ENCODE measurements around the gene SFI1.

SFI1 gene

DNA sequence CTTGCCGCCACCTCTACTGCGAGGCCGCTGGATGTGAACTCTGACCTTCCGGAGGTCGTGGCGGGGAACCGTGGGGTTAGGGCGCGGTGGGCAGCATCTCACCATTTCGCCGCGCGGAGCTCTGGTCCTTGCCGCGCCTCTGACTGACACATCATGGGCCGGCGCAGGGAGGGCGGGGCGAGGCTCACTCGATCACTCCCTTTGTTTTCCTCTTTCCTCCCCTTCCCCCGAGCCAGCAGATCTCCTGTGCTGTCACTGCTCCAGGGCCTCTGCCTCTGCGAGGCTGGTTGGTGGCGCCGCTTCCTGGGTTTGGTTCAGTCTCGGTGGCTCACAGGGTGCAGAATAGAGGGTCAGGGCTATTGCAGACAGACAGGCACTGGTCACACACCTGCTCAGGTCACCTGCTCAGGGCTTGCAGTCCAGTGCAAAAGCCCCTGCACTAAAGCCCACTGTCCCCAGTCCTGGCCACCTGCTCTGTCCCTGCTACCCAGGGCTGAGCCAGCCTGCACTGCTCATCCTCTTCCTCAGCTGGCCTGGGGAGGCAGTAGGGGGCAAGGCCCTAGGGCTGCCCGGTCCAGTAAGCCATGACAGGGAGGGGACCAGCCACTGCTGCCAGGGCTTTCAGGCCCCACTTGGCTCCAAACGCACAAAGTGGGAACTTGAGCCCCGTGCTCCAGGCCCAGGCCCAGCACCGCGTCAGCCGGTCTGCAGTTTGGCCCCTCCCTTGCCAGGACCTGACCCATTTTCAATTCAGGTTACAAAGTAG is 129.5 kb downstream of the SFI1 start:
- Histone ChIP-seq H3K4me1 (ENCODE audit: control insufficient read depth, insufficient read depth, low read length) (no peaks in the 10 kb centered on the region; the same call in 1 of the 2 replicates), H3K9me3 (ENCODE audit: control insufficient read depth, insufficient read depth, low read depth, low read length) (no peaks in the 10 kb centered on the region), H3K36me3 (ENCODE audit: control insufficient read depth in 2 of 2, insufficient read depth in 1 of 2, low read length in 2 of 2) (peaks cover 5 to 51% of the 10 kb centered on the region in 2 experiments; a peak in 2 of 3 replicates), H3K27ac (ENCODE audit: extremely low read depth, low read depth, low read length) (no peak overlapping the region), H3K4me3 (ENCODE audit: low read depth, low read length) (no peak overlapping the region)
- TF ChIP-seq, protein P1, sequence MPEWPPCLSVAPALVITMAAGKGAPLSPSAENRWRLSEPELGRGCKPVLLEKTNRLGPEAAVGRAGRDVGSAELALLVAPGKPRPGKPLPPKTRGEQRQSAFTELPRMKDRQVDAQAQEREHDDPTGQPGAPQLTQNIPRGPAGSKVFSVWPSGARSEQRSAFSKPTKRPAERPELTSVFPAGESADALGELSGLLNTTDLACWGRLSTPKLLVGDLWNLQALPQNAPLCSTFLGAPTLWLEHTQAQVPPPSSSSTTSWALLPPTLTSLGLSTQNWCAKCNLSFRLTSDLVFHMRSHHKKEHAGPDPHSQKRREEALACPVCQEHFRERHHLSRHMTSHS (tag by site-specific recombination; IDR thresholded peaks at IDR 0.05): no peak
- 0 out of 2 replicates have a peak, but pooled peaks have one; percentile 25 for TF ChIP-seq WT1 (tag by site-specific recombination; IDR thresholded peaks at IDR 0.05)
- CTCF ChIA-PET: interaction anchor here (0.7 to 2.6 kb wide), 3 partner anchors 9 to 114 kb away, joined by 3 to 14 read pairs (median 4); no protein-coding TSS in a partner anchor
- POLR2A ChIA-PET: no interaction called here

DNA sequence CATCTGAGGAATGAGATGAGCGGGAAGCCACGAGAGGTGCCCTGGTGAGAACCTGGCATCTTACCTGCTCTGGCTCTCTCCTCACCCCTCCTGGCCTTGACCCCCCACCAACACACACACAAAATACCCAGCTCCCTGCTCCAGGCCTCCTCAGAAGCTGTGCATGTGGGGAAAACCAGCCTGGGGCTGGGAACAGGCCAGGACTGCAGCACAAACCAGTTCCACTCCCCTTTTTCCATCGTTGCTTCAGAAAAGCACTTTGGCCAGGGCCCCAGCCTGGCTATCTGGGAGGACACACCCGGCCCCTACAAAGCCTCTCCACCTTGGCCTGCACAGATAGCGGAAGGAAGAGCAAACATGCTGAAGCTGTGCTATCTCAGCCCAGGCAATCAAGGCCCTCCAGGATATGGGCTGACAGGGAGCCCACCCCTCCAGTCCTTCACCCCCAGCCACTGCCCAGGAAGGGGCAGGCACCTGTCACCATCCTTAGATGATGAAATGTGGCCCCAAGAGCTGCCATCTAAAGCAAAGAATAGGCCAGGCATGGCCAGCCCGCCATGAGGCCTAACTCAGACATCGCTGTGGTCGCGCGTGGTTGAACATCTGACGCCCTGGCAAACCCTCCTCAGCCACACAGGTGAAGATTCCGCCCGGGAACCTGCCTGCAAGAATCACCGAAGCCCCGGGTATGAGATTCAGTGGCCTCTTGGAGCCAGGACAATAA is 130.3 kb downstream of the SFI1 start:
- ChIA-PET CTCF (no interaction called here), POLR2A (no interaction called here)
- Histone ChIP-seq H3K4me3 (ENCODE audit: low read depth, low read length) (no peak overlapping the region), H3K27ac (ENCODE audit: extremely low read depth, low read depth, low read length) (no peak overlapping the region), H3K9me3 (ENCODE audit: control insufficient read depth, insufficient read depth, low read depth, low read length) (no peaks in the 10 kb centered on the region), H3K4me1 (ENCODE audit: control insufficient read depth, insufficient read depth, low read length) (no peaks in the 10 kb centered on the region; the same call in 1 of the 2 replicates), H3K36me3 (ENCODE audit: control insufficient read depth in 2 of 2, insufficient read depth in 1 of 2, low read length in 2 of 2) (peaks cover 5 to 43% of the 10 kb centered on the region in 2 experiments; a peak in 2 of 3 replicates)
- TF ChIP-seq, protein P2, sequence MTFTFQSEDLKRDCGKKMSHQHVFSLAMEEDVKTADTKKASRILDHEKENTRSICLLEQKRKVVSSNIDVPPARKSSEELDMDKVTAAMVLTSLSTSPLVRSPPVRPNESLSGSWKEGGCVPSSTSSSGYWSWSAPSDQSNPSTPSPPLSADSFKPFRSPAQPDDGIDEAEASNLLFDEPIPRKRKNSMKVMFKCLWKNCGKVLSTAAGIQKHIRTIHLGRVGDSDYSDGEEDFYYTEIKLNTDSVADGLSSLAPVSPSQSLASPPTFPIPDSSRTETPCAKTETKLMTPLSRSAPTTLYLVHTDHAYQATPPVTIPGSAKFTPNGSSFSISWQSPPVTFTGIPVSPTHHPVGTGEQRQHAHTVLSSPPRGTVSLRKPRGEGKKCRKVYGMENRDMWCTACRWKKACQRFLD (tag by site-specific recombination; IDR thresholded peaks at IDR 0.05): no peak
- peak; percentile 45; the same call in 1 of the 2 replicates for TF ChIP-seq GLIS1 (tag by site-specific recombination; IDR thresholded peaks at IDR 0.05)
- 0 out of 2 replicates have a peak, but pooled peaks have one; percentile 6 for TF ChIP-seq SP2 (tag by site-specific recombination; IDR thresholded peaks at IDR 0.05)

DNA sequence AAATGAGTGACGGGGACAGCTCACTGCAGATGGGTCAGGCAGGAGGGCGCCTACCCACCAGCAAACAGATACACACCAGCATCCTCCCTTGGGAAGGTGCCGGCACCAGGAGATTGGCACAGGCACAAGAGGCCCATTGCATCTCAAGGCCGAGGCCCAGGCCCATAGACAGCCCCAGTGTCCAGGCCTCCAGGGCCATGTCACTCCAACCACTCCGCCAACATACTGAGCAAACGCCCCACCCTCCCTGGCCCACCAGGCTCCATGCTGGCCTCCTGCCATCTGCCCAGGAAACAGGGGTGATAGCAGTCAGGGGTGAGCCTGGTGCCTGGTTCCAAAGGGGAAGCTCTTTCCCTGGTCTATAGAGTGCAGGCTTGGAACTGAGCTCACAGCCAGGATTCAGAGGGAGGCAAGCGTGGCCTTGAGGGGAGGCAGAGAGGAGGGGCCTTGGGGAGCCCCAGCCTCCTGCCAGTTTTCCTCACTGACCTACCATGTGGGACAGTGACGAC is 130.9 kb downstream of the SFI1 start:
- Histone ChIP-seq H3K4me1 (ENCODE audit: control insufficient read depth, insufficient read depth, low read length) (no peaks in the 10 kb centered on the region; the same call in 1 of the 2 replicates), H3K27ac (ENCODE audit: extremely low read depth, low read depth, low read length) (no peak overlapping the region), H3K4me3 (ENCODE audit: low read depth, low read length) (no peak overlapping the region), H3K36me3 (ENCODE audit: control insufficient read depth in 2 of 2, insufficient read depth in 1 of 2, low read length in 2 of 2) (peaks cover 5 to 37% of the 10 kb centered on the region in 2 experiments; a peak in 2 of 3 replicates), H3K9me3 (ENCODE audit: control insufficient read depth, insufficient read depth, low read depth, low read length) (no peaks in the 10 kb centered on the region)
- POLR2A ChIA-PET: no interaction called here
- TF ChIP-seq ZNF610 (tag by site-specific recombination; IDR thresholded peaks at IDR 0.05; ENCODE audit: borderline replicate concordance) (no peak), ZIC2 (tag by site-specific recombination; IDR thresholded peaks at IDR 0.05) (peak; percentile 80)
- CTCF ChIA-PET: no interaction called here

DNA sequence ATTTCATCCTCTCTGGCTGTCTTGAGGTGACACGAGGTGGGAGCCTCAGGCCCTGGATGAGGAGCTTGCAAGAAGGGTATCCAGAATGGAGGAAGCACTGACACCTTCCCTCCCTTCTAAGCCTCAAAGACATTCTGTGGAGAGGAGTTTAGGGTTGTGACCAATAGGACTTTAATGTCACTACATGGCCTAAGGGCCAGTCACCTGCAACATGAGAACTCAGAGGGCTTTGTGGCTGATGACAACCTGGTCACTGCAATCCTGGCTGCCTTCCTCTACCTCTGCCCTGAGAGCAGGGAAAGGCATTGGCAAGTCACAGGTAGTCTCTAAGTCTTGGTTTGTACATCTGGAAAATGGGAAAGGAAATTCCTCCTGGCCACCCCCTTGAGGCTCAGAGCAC is 132.0 kb downstream of the SFI1 start:
- Histone ChIP-seq H3K9me3 (ENCODE audit: control insufficient read depth, insufficient read depth, low read depth, low read length) (no peaks in the 10 kb centered on the region), H3K4me1 (ENCODE audit: control insufficient read depth, insufficient read depth, low read length) (peaks cover 2% of the 10 kb centered on the region; the same call in 1 of the 2 replicates), H3K36me3 (ENCODE audit: control insufficient read depth in 2 of 2, insufficient read depth in 1 of 2, low read length in 2 of 2) (peaks cover 5 to 26% of the 10 kb centered on the region in 2 experiments; a peak in 2 of 3 replicates), H3K4me3 (ENCODE audit: low read depth, low read length) (no peak overlapping the region), H3K27ac (ENCODE audit: extremely low read depth, low read depth, low read length) (no peak overlapping the region)
- CTCF ChIA-PET: interaction anchor here (1.0 kb wide), 1 partner anchor 342 kb away, joined by 3 read pairs; no protein-coding TSS in a partner anchor
- POLR2A ChIA-PET: no interaction called here
- TF ChIP-seq ZNF473 (tag by site-specific recombination; IDR thresholded peaks at IDR 0.05) (no peak), ZNF664 (tag by site-specific recombination; IDR thresholded peaks at IDR 0.05) (no peak), ZEB2 (tag by site-specific recombination; IDR thresholded peaks at IDR 0.05) (no peak), BCL11B (tag by site-specific recombination; IDR thresholded peaks at IDR 0.05; ENCODE audit: low read depth) (no peak), ZNF785 (tag by site-specific recombination; IDR thresholded peaks at IDR 0.05) (no peak), ZNF830 (tag by site-specific recombination; IDR thresholded peaks at IDR 0.05; ENCODE audit: low read depth) (no peak), RBAK (tag by site-specific recombination; IDR thresholded peaks at IDR 0.05) (no peak), ZNF707 (tag by site-specific recombination; IDR thresholded peaks at IDR 0.05) (no peak), ZNF121 (tag by site-specific recombination; IDR thresholded peaks at IDR 0.05) (no peak), ZNF623 (tag by site-specific recombination; IDR thresholded peaks at IDR 0.05) (no peak), ZNF501 (tag by site-specific recombination; IDR thresholded peaks at IDR 0.05) (no peak), ZNF768 (tag by site-specific recombination; IDR thresholded peaks at IDR 0.05) (no peak), MZF1 (tag by site-specific recombination; IDR thresholded peaks at IDR 0.05; ENCODE audit: borderline replicate concordance) (no peak)
- TF ChIP-seq, protein P3, sequence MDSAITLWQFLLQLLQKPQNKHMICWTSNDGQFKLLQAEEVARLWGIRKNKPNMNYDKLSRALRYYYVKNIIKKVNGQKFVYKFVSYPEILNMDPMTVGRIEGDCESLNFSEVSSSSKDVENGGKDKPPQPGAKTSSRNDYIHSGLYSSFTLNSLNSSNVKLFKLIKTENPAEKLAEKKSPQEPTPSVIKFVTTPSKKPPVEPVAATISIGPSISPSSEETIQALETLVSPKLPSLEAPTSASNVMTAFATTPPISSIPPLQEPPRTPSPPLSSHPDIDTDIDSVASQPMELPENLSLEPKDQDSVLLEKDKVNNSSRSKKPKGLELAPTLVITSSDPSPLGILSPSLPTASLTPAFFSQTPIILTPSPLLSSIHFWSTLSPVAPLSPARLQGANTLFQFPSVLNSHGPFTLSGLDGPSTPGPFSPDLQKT (IDR thresholded peaks at IDR 0.05; ENCODE audit: borderline replicate concordance, low read depth, low read length): no peak
- TF ChIP-seq, protein P4, sequence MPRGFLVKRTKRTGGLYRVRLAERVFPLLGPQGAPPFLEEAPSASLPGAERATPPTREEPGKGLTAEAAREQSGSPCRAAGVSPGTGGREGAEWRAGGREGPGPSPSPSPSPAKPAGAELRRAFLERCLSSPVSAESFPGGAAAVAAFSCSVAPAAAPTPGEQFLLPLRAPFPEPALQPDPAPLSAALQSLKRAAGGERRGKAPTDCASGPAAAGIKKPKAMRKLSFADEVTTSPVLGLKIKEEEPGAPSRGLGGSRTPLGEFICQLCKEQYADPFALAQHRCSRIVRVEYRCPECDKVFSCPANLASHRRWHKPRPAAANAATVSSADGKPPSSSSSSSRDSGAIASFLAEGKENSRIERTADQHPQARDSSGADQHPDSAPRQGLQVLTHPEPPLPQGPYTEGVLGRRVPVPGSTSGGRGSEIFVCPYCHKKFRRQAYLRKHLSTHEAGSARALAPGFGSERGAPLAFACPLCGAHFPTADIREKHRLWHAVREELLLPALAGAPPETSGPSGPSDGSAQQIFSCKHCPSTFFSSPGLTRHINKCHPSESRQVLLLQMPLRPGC (tag by site-specific recombination; IDR thresholded peaks at IDR 0.05): no peak
